ENCODE measurements around the gene AURKAIP1.

DNA sequence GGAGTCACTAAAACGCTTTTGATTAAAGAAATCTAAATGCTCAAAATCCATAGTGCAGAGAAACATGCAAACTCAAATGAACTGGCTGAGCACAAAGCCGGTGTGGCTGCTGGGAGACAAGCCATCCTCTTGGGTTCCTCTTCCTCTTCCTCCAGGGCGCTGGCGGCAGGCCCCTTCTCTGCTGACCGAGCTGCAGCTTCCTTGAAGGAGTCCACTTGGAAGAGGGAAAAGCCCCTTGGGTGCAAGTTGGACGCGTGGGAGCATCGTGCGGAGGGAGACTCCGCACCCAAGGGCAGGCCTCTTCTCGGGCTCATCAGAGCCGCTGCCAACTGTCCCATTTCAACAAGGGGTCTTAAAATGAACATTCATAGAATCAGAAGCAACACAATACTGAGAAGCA is 16.2 kb upstream of the AURKAIP1 start:
- TF ChIP-seq, protein P1, sequence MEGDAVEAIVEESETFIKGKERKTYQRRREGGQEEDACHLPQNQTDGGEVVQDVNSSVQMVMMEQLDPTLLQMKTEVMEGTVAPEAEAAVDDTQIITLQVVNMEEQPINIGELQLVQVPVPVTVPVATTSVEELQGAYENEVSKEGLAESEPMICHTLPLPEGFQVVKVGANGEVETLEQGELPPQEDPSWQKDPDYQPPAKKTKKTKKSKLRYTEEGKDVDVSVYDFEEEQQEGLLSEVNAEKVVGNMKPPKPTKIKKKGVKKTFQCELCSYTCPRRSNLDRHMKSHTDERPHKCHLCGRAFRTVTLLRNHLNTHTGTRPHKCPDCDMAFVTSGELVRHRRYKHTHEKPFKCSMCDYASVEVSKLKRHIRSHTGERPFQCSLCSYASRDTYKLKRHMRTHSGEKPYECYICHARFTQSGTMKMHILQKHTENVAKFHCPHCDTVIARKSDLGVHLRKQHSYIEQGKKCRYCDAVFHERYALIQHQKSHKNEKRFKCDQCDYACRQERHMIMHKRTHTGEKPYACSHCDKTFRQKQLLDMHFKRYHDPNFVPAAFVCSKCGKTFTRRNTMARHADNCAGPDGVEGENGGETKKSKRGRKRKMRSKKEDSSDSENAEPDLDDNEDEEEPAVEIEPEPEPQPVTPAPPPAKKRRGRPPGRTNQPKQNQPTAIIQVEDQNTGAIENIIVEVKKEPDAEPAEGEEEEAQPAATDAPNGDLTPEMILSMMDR (IDR thresholded peaks at IDR 0.05): no peak
- TF ChIP-seq POLR2A (IDR thresholded peaks at IDR 0.05): no peak

All from ovary (tissue), 3 donors.